Measurements from ENCODE around the gene NTM.

Gene NTM

GRCh38 chr11:132134322-132134721, 763.9 kb downstream of the NTM start:
- no peak for DNase-seq (ENCODE audit: insufficient read length, low spot score)
- no peak for FAIRE-seq
- no peak for TF ChIP-seq POLR2A (IDR thresholded peaks at IDR 0.05; ENCODE audit: low read depth, low read length)
- no peak for TF ChIP-seq TAF1 (IDR thresholded peaks at IDR 0.05; ENCODE audit: low read depth, low read length)
- TF ChIP-seq POLR2AphosphoS5 (IDR thresholded peaks at IDR 0.05; ENCODE audit: low read depth, low read length), result no peak
- TF ChIP-seq POU2F2 (IDR thresholded peaks at IDR 0.05; ENCODE audit: low read depth, low read length), result no peak
- TF ChIP-seq PAX5 (IDR thresholded peaks at IDR 0.05; ENCODE audit: insufficient read depth, low read length, severe bottlenecking), result no peak

GRCh38 chr11:132137289-132137980, 767.0 kb downstream of the NTM start:
- FAIRE-seq, result no peak
- TF ChIP-seq POLR2AphosphoS5 (IDR thresholded peaks at IDR 0.05; ENCODE audit: low read depth, low read length) (no peak), PAX5 (IDR thresholded peaks at IDR 0.05; ENCODE audit: insufficient read depth, low read length, severe bottlenecking) (no peak), POLR2A (IDR thresholded peaks at IDR 0.05; ENCODE audit: low read depth, low read length) (no peak), POU2F2 (IDR thresholded peaks at IDR 0.05; ENCODE audit: low read depth, low read length) (no peak), TAF1 (IDR thresholded peaks at IDR 0.05; ENCODE audit: low read depth, low read length) (no peak), SPI1 (IDR thresholded peaks at IDR 0.05; ENCODE audit: low read depth, low read length) (no peak)
- DNase-seq (ENCODE audit: insufficient read length, low spot score), result no peak

- DNase-seq (ENCODE audit: insufficient read length, low spot score), result no peak
- TF ChIP-seq TAF1 (IDR thresholded peaks at IDR 0.05; ENCODE audit: low read depth, low read length) (no peak), POLR2A (IDR thresholded peaks at IDR 0.05; ENCODE audit: low read depth, low read length) (no peak), PAX5 (IDR thresholded peaks at IDR 0.05; ENCODE audit: insufficient read depth, low read length, severe bottlenecking) (no peak), SPI1 (IDR thresholded peaks at IDR 0.05; ENCODE audit: low read depth, low read length) (no peak), POU2F2 (IDR thresholded peaks at IDR 0.05; ENCODE audit: low read depth, low read length) (no peak), POLR2AphosphoS5 (IDR thresholded peaks at IDR 0.05; ENCODE audit: low read depth, low read length) (no peak)
- no peak for FAIRE-seq
Observed at GRCh38 chr11:132137981-132138313, 767.5 kb downstream of the NTM start.

- FAIRE-seq (no peak), DNase-seq (ENCODE audit: insufficient read length, low spot score) (no peak)
- TF ChIP-seq POLR2AphosphoS5 (IDR thresholded peaks at IDR 0.05; ENCODE audit: low read depth, low read length), result no peak
- TF ChIP-seq TAF1 (IDR thresholded peaks at IDR 0.05; ENCODE audit: low read depth, low read length), result no peak
- TF ChIP-seq POU2F2 (IDR thresholded peaks at IDR 0.05; ENCODE audit: low read depth, low read length), result no peak
- TF ChIP-seq PAX5 (IDR thresholded peaks at IDR 0.05; ENCODE audit: insufficient read depth, low read length, severe bottlenecking), result no peak
- no peak for TF ChIP-seq POLR2A (IDR thresholded peaks at IDR 0.05; ENCODE audit: low read depth, low read length)
- TF ChIP-seq SPI1 (IDR thresholded peaks at IDR 0.05; ENCODE audit: low read depth, low read length), result no peak
Observed at GRCh38 chr11:132139181-132139580, 768.8 kb downstream of the NTM start.

GRCh38 chr11:132140056-132140455, 769.6 kb downstream of the NTM start:
- FAIRE-seq (no peak), DNase-seq (ENCODE audit: insufficient read length, low spot score) (no peak)
- TF ChIP-seq POLR2AphosphoS5 (IDR thresholded peaks at IDR 0.05; ENCODE audit: low read depth, low read length) (no peak), POU2F2 (IDR thresholded peaks at IDR 0.05; ENCODE audit: low read depth, low read length) (no peak), SPI1 (IDR thresholded peaks at IDR 0.05; ENCODE audit: low read depth, low read length) (no peak), PAX5 (IDR thresholded peaks at IDR 0.05; ENCODE audit: insufficient read depth, low read length, severe bottlenecking) (no peak), POLR2A (IDR thresholded peaks at IDR 0.05; ENCODE audit: low read depth, low read length) (no peak), TAF1 (IDR thresholded peaks at IDR 0.05; ENCODE audit: low read depth, low read length) (no peak)

DNA sequence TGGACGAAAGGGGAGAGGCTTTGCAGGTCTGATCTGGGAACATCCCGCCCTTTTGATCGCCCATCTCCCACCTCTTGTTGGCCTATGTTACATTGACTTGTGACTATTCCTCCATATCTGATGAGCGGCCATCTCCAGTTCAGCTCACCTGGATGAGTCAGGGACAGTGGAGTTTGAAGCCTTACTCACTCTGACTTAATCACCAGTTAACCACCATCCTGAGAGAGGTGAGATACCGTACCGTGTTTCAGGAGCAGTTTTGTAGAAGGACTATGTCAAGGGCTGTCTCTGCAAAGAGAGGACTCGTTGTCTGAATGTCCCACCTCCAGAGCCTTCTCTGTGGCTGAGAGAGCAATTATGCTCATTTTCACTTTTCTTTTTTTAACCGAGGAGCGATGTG, 771.7 kb downstream of the NTM start:
- DNase-seq (ENCODE audit: insufficient read length, low spot score), result no peak
- FAIRE-seq, result no peak
- TF ChIP-seq SPI1 (IDR thresholded peaks at IDR 0.05; ENCODE audit: low read depth, low read length) (no peak), POLR2AphosphoS5 (IDR thresholded peaks at IDR 0.05; ENCODE audit: low read depth, low read length) (no peak), POU2F2 (IDR thresholded peaks at IDR 0.05; ENCODE audit: low read depth, low read length) (no peak), TAF1 (IDR thresholded peaks at IDR 0.05; ENCODE audit: low read depth, low read length) (no peak), PAX5 (IDR thresholded peaks at IDR 0.05; ENCODE audit: insufficient read depth, low read length, severe bottlenecking) (no peak), POLR2A (IDR thresholded peaks at IDR 0.05; ENCODE audit: low read depth, low read length) (no peak)

DNA sequence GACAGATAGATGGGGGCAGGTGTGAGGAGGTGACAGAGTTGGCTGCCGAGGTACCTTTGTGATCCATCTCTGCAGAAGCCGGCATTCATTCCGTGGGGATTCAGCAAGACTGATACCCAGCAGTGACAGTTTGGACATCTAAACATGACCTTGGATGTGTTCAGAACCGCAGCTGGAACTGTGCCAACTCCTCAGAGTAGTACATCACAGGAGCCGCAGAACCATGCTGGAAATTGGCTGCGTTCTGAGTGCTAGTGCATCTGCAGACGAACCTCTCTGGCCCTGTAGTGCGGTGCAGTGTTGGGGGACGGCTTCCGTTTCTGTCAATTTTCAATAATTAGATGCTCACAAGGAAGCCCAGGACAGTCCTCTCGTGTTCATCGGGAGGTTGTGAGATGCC, 772.1 kb downstream of the NTM start:
- FAIRE-seq (no peak), DNase-seq (ENCODE audit: insufficient read length, low spot score) (no peak)

DNA sequence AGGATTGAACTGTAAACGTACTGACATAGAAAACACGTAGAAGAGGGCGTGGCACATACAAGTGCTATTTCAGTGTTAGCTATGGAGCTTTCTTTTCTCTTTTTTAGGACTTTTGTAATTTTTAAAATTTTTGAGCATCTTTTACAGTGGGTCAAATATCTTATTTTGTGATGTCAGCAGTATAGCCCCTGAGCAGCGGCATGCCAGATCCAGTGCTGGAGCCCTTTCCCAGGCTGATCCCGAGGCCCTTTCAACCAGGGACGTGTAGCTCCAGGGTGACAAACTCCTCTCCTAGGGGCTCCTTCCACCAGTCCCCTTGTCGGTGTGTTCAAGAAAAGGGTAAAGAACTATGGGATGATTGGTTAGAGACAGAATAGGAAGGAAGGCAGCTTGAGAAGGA, 777.0 kb downstream of the NTM start:
- TF ChIP-seq TAF1 (IDR thresholded peaks at IDR 0.05; ENCODE audit: low read depth, low read length), result no peak
- TF ChIP-seq POLR2A (IDR thresholded peaks at IDR 0.05; ENCODE audit: low read depth, low read length), result no peak
- no peak for TF ChIP-seq POU2F2 (IDR thresholded peaks at IDR 0.05; ENCODE audit: low read depth, low read length)
- no peak for TF ChIP-seq SPI1 (IDR thresholded peaks at IDR 0.05; ENCODE audit: low read depth, low read length)
- no peak for TF ChIP-seq POLR2AphosphoS5 (IDR thresholded peaks at IDR 0.05; ENCODE audit: low read depth, low read length)
- TF ChIP-seq PAX5 (IDR thresholded peaks at IDR 0.05; ENCODE audit: insufficient read depth, low read length, severe bottlenecking), result no peak
- FAIRE-seq, result no peak
- no peak for DNase-seq (ENCODE audit: insufficient read length, low spot score)

More for the DNA sequence above, 772.1 kb downstream of the NTM start:
- TF ChIP-seq POLR2AphosphoS5 (IDR thresholded peaks at IDR 0.05; ENCODE audit: low read depth, low read length), result no peak
- TF ChIP-seq PAX5 (IDR thresholded peaks at IDR 0.05; ENCODE audit: insufficient read depth, low read length, severe bottlenecking), result no peak

DNA sequence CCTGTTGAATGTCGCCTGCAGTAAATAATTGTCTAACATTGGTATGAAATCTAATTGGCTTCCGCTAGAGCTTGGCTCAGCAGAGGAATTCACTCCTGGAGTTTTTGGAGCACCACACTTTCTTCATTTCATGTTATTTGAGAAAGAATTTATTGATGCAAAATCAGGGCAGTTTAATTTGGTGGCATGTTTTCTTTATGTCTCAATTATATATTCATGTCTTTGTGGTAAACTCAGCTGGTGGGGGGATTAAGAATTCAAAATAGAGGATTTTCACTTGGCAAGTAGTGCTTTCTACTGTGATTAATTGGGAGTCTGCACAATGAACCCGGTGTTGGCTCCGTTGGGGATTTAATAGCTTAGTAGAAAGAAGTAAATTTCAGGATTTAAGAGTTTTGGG, 784.4 kb downstream of the NTM start:
- FAIRE-seq (no peak), DNase-seq (ENCODE audit: insufficient read length, low spot score) (no peak)
- TF ChIP-seq TAF1 (IDR thresholded peaks at IDR 0.05; ENCODE audit: low read depth, low read length), result no peak
- no peak for TF ChIP-seq POU2F2 (IDR thresholded peaks at IDR 0.05; ENCODE audit: low read depth, low read length)
- TF ChIP-seq PAX5 (IDR thresholded peaks at IDR 0.05; ENCODE audit: insufficient read depth, low read length, severe bottlenecking), result no peak
- no peak for TF ChIP-seq POLR2AphosphoS5 (IDR thresholded peaks at IDR 0.05; ENCODE audit: low read depth, low read length)
- no peak for TF ChIP-seq POLR2A (IDR thresholded peaks at IDR 0.05; ENCODE audit: low read depth, low read length)
- no peak for TF ChIP-seq SPI1 (IDR thresholded peaks at IDR 0.05; ENCODE audit: low read depth, low read length)

- DNase-seq (ENCODE audit: insufficient read length, low spot score) (no peak), FAIRE-seq (no peak)
- TF ChIP-seq POLR2A (IDR thresholded peaks at IDR 0.05; ENCODE audit: low read depth, low read length) (no peak), POU2F2 (IDR thresholded peaks at IDR 0.05; ENCODE audit: low read depth, low read length) (no peak), PAX5 (IDR thresholded peaks at IDR 0.05; ENCODE audit: insufficient read depth, low read length, severe bottlenecking) (no peak), TAF1 (IDR thresholded peaks at IDR 0.05; ENCODE audit: low read depth, low read length) (no peak), SPI1 (IDR thresholded peaks at IDR 0.05; ENCODE audit: low read depth, low read length) (no peak), POLR2AphosphoS5 (IDR thresholded peaks at IDR 0.05; ENCODE audit: low read depth, low read length) (no peak)
Observed at GRCh38 chr11:132158091-132158490, 787.7 kb downstream of the NTM start.

Data from GM12891 (cell line).